ENCODE measurements around the gene CDSN.

Gene CDSN

GRCh38 chr6:31120151-31120915, at the start of gene CDSN:
Gene CDSN, minus strand, starts transcription at chr6:31120446. Its CDS starts 27 bp downstream, at chr6:31120419.
- TF ChIP-seq CTCF (IDR thresholded peaks at IDR 0.05): no peak

- TF ChIP-seq CTCF (IDR thresholded peaks at IDR 0.05): no peak
Measured at GRCh38 chr6:31169123-31169857, 49.0 kb upstream of the CDSN start.

GRCh38 chr6:31168606-31169005, 48.4 kb upstream of the CDSN start:
- TF ChIP-seq CTCF (IDR thresholded peaks at IDR 0.05): no peak

- no peak for TF ChIP-seq CTCF (IDR thresholded peaks at IDR 0.05)
Measured at GRCh38 chr6:31165986-31166385, 45.7 kb upstream of the CDSN start.

GRCh38 chr6:31163922-31164321, 43.7 kb upstream of the CDSN start:
- no peak for TF ChIP-seq CTCF (IDR thresholded peaks at IDR 0.05)

- no peak for TF ChIP-seq CTCF (IDR thresholded peaks at IDR 0.05)
Measured at GRCh38 chr6:31162463-31163165, 42.4 kb upstream of the CDSN start.

GRCh38 chr6:31161216-31162126, 41.2 kb upstream of the CDSN start:
- no peak for TF ChIP-seq CTCF (IDR thresholded peaks at IDR 0.05)
